GM18502 (cell line): ENCODE measurements around the gene CDH24.

Source experiments
- ATAC-seq: cut with Tn5 transposase; IDR thresholded peaks from one replicate; pipeline ENCODE4 v1.9.1; 2021; ENCODE audit warnings: mild to moderate bottlenecking; ENCODE audit not compliant: unreplicated experiment, poor library complexity

CDH24 gene

DNA sequence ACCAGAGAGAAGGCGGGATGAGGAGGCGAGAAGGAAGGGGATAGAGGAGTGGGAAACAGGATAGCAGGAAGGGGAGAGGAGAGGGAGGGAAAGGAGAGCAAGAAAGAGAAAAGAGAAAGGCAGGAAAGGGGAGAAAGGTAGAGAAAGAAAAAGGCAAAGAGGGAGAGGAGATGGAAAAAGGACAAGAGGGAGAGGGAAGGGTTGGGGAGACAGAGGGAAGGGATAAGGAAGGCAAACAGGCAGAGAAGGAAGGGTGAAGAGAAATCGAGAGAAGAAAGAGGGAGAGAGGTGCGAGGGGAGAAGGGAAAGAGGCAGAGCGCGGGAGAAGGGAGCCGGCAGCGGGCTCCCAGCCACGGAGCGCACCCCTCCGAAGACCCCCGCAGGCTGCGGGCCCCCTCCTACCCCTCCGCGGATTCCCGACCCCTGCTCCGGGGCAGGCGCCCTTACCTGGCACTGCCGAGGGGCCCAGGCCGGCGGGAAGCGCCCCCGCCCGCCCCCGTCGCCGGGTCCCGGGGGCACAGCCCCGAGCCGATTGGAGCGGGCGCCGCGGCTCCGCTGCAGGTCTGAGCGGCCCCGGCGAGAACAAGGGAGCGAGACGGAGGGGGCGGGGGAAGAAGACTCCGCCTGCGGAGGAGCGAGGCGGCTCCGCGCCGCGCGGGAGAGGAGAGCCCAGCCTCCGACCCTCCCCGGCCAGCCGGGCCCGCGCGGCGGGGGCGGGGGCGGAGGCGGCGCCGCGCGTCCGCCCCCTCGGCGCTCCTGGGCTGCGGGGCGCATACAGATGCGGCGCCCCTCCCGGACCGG is at the start of gene CDH24:
Gene CDH24, minus strand, starts transcription at position 565 of the 801 bp plus-strand sequence. CDS start 1,787 bp downstream, outside the sequence.
- peak; percentile 57 for ATAC-seq

DNA sequence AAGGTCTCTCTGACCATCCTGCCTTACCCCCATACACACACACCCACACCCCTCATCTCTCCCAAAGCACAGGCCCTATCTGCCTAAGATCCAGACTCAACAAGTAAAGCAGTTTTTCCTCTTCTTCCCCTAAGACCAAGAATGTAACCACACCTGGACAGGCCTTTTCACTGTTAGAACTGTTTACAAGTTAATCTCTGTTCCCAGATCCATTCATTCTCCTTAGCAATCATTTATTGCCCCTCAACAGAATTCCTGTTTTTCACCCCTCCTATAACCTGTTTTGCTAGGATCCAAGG is 49.4 kb upstream of the CDH24 start:
- ATAC-seq, result no peak

GRCh38 chr14:23105348-23105824 is 48.1 kb upstream of the CDH24 start:
- no peak for ATAC-seq

- no peak for ATAC-seq
Measured at GRCh38 chr14:23104591-23105347, 47.4 kb upstream of the CDH24 start, which contains the start of gene CIROP. CIROP (minus strand) TSS chr14:23104989; CDS start chr14:23104920, 69 bp downstream.

GRCh38 chr14:23104070-23104590 is 46.8 kb upstream of the CDH24 start:
- no peak for ATAC-seq

DNA sequence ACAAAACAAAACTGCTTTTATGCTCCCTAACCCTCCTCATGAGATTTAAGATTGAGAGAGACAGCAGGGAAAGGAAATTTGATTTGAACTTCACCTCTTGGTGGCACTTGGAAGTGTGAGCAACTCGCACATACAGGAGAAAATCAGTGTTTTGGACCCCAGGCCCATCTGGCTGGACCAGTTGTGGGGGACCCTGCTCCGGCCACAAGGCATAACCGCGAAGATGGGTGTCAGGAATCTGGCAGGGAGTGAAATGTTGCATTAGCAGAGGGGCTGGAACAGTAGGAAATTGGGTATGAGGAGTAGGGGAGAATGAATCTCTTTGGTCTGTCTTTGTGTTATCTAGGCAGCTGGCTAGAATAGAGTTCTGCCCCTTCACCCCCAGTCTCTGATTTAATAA is 46.3 kb upstream of the CDH24 start:
- no peak for ATAC-seq

GRCh38 chr14:23102801-23103200 is 45.5 kb upstream of the CDH24 start:
- ATAC-seq, result no peak

- no peak for ATAC-seq
Measured at GRCh38 chr14:23101986-23102625, 44.8 kb upstream of the CDH24 start.

GRCh38 chr14:23101213-23101970 is 44.1 kb upstream of the CDH24 start:
- no peak for ATAC-seq

- no peak for ATAC-seq
Measured at GRCh38 chr14:23099212-23099861, 42.0 kb upstream of the CDH24 start.

GRCh38 chr14:23097786-23098185 is 40.5 kb upstream of the CDH24 start:
- ATAC-seq, result no peak

DNA sequence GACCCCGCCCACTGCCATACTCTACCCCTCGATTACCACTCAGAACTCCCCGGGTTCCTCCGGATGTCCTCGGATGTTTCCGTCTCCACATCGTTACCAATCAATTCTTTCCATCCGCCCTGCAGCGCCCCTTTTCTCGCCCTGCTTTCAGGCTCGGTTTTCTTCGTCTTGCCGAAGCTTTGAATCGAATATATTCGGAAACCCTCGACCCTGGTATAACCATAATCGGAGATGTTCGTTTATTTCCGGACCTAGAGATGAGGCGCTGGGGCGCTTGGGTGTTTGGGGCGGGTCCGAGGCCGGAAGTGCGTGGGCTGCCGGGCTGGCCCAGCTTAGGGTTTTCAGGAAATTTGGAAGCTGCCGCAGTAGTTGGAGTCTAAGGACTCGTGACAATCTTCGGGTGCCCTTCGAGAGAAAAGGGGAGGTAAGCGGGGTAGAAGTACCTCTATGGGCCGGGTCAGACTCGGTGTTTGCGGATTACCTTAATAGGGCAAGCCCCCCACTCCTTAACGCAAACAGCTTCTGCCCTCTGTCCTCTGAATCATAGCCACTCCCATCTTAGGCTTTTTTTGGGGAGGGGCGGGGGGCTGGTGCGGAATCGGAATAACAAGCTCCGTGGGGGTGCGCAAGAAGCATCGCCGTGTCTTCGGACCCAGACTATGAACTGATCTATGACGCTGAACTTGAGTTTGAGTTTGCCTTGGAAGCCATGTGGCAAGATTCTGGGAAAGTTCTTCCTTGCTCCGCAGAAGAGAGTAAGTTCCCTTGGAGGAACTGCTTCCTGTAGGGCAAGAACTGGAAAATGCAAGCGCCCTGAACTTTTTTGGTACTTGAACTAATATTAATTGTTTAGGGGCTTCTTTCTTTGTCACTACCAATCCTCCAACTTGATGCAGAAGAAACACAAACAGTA is 38.1 kb upstream of the CDH24 start, which contains the start of gene C14orf119:
Gene C14orf119, plus strand, starts transcription at position 310 of the 913 bp plus-strand sequence. CDS start 2,154 bp downstream, outside the sequence.
- peak; percentile 93 for ATAC-seq

- peak; percentile 38 for ATAC-seq
Measured at GRCh38 chr14:23094666-23095195, 37.4 kb upstream of the CDH24 start, which contains the start of gene ACIN1. ACIN1 (minus strand) TSS chr14:23095136; CDS start chr14:23095112, 24 bp downstream.

DNA sequence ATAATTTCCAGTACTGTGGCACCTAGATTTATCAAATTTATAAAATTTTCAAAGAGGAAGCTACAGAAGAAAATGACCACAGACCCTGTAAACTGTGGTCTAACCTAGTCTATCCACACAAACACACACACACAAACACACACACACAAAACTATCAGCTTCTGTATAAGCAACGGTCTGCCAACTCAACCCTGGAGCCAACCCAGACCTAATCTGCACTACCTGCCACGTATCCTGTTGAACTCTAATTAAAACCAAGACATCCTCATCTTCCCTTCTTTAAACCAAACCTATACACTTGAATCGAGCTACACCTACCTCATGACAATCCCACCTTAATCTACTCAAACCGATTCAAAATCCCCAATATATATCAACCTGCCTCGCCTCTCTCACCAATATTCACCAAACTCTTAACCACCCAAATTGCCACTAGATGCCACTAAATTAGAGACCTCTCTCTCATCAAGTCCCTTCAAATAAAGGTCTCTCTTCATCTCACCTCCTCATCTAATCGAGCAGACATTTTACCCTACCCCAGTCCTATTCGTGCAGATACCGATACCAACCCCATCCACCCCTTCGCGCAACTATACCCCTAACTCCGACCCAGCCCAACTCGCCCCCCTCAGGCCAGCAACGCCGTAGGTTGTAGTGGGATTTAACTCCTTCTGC is 36.8 kb upstream of the CDH24 start:
- no peak for ATAC-seq

DNA sequence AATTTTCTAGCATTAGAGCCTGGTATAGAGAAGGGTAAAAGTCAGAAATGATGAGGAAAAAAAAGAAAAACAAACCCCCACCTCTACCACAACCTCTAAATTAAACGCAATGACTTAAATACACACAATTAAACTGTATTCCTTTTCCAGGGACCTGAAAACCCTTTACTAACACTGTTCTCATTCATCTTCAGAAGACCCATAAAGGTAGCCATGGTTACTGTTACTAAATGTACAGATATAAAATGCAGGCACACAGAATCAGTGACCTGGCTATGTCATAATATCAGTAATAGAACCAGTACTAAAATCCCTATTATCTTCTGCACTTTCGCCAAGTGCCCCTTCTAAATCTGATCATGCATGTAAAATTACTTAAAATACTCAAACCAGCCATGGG is 36.2 kb upstream of the CDH24 start:
- no peak for ATAC-seq

- ATAC-seq, result no peak
Measured at GRCh38 chr14:23093104-23093503, 35.8 kb upstream of the CDH24 start.
